ENCODE data around the gene GRIN1. TPM values are rescaled to one million over a fixed set of nuclear protein-coding genes. Genes with fewer than 3 reads are reported as not detected.

Gene GRIN1
- polyA plus RNA-seq, 2 of the 4 experiments (the other 2 are of a cell fraction), result 0.13 to 0.45 TPM

- ChIA-PET CTCF (interaction anchor here (0.9 to 2.9 kb wide), 5 partner anchors 22 to 124 kb away, joined by 3 to 15 read pairs (median 3); partner anchors contain the start of gene NPDC1), POLR2A (interaction anchor here (0.7 to 1.3 kb wide), 3 partner anchors 17 to 130 kb away, joined by 3 to 4 read pairs (median 3); no protein-coding TSS in a partner anchor)
- Histone ChIP-seq H3K9me3 (no peaks in the 10 kb centered on the region), H3K27ac (no peak overlapping the region), H3K4me1 (peaks cover 6% of the 10 kb centered on the region; the same call in 2 of the 3 replicates), H3K4me3 (no peak overlapping the region), H3K4me2 (no peak overlapping the region)
- peak in 1 of 2 experiments; percentile 31 for DNase-seq (ENCODE audit: low read depth in 1 of 2, low spot score in 1 of 2)
- TF ChIP-seq POLR2A (IDR thresholded peaks at IDR 0.05; ENCODE audit: low read length) (no peak), ZNF302 (CRISPR knock-in tag; IDR thresholded peaks at IDR 0.05) (no peak), NPAS2 (CRISPR knock-in tag; IDR thresholded peaks at IDR 0.05; ENCODE audit: borderline replicate concordance) (no peak), ELK1 (IDR thresholded peaks at IDR 0.05; ENCODE audit: low read depth, low read length) (no peak), PHF8 (IDR thresholded peaks at IDR 0.05; ENCODE audit: borderline replicate concordance, low read depth) (no peak), CEBPB (IDR thresholded peaks at IDR 0.05) (no peak), RAD21 (conservative IDR thresholded peaks at IDR 0.05 in 1 of 2, IDR thresholded peaks at IDR 0.05 in 1 of 2) (no peak)
- no peak for FAIRE-seq
- ATAC-seq, result no peak
- WGBS (ENCODE audit: missing lambda C conversion rate), result 98% methylated on average over 22 of the region's 42 CpGs
These were observed 26.2 kb upstream of the GRIN1 start for GRCh38 chr9:137112564-137113384.

DNA sequence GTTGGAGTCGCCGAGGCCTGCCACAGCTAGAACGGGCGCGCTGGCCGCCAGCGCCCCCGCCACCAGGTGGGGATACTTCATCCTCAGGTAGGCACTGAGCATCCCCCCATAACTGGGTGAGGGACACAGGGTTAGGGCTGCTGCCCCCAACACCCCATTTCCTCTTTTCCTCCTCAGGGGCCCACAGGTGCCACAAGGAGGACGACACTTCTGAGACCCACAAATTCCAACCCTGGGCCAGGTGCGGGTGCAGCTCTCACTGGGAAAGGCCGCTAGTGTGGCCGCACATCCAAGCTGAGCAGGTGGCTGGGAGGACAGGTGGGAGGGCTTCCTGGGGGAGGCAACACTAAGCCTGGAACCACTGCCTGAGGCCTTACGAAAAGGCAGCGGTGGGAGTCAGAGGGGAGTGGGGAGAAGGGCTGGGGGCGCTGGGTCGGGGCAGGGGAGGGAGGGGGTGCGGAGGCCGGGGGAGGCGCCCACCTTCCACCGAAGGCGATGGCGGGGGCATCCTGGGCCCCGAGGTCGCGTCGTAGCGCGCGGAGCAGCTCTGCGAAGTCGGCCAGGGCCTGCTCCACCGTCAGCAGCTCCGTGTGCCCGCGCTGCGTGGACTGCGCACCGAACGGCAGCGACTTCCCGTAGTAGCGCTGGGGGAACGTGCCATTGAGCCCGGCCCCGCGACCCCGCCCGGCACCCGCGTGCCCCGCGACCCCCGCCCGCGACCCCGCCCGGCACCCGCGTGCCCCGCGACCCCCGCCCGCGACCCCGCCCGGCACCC is 25.4 kb upstream of the GRIN1 start:
- Histone ChIP-seq H3K4me3 (peak overlapping the region; percentile 69; the same call in 2 of the 3 replicates), H3K4me2 (peak overlapping the region; percentile 100), H3K27ac (peak overlapping the region; percentile 96 to 97; a peak in 4 of 6 replicates), H3K9me3 (no peaks in the 10 kb centered on the region), H3K4me1 (peaks cover 6% of the 10 kb centered on the region; the same call in 2 of the 3 replicates)
- 93% methylated on average over 30 of the region's 66 CpGs for WGBS (ENCODE audit: missing lambda C conversion rate)
- no peak for TF ChIP-seq HOXB5 (CRISPR knock-in tag; IDR thresholded peaks at IDR 0.05)
- TF ChIP-seq ZFP36 (IDR thresholded peaks at IDR 0.05; ENCODE audit: borderline replicate concordance, partially characterized antibody), result peak; percentile 64
- CTCF ChIA-PET, result interaction anchor here (0.5 to 2.9 kb wide), 6 partner anchors 8 to 123 kb away, joined by 3 to 15 read pairs (median 3); partner anchors contain the start of gene NPDC1
- ATAC-seq (no peak), FAIRE-seq (no peak), DNase-seq (ENCODE audit: low read depth in 1 of 2, low spot score in 1 of 2) (peak in 1 of 2 experiments; percentile 25)
- POLR2A ChIA-PET, result interaction anchor here (0.7 to 1.3 kb wide), 4 partner anchors 16 to 129 kb away, joined by 3 to 4 read pairs (median 4); partner anchors contain the start of gene MAN1B1

GRCh38 chr9:137114220-137114612 is 24.7 kb upstream of the GRIN1 start:
- peak overlapping the region; percentile 69 for H3K4me3 ChIP-seq
- peak overlapping the region; percentile 100 for H3K4me2 ChIP-seq
- no peaks in the 10 kb centered on the region for H3K9me3 ChIP-seq
- H3K4me1 ChIP-seq, result peaks cover 6% of the 10 kb centered on the region; the same call in 2 of the 3 replicates
- CTCF ChIA-PET, result interaction anchor here (0.5 to 2.9 kb wide), 5 partner anchors 24 to 123 kb away, joined by 3 to 15 read pairs (median 3); partner anchors contain the start of gene SAPCD2
- no peak for FAIRE-seq
- POLR2A ChIA-PET, result interaction anchor here (1.3 to 1.4 kb wide), 2 partner anchors 28 to 126 kb away, joined by 6 to 7 read pairs; partner anchors contain the start of genes MAN1B1 and TUBB4B
- WGBS (ENCODE audit: missing lambda C conversion rate), result no CpG with 5 or more reads among the region's 45 CpGs
- peak overlapping the region; percentile 96 to 97 for H3K27ac ChIP-seq
- TF ChIP-seq BHLHE40 (IDR thresholded peaks at IDR 0.05; ENCODE audit: low read depth, low read length), result no peak
- ATAC-seq, result peak in 1 of 2 experiments; percentile 23; a peak in 2 of 6 replicates
- no peak for DNase-seq (ENCODE audit: low read depth in 1 of 2, low spot score in 1 of 2)

GRCh38 chr9:137114613-137115393 is 24.2 kb upstream of the GRIN1 start, which contains the start of gene DPP7:
TSS of gene DPP7 (minus strand) at chr9:137114733. CDS start at chr9:137114713, 20 bp downstream.
- CTCF ChIA-PET, result interaction anchor here (0.7 to 10.8 kb wide), 11 partner anchors 26 to 152 kb away, joined by 3 to 113 read pairs (median 3); partner anchors contain the start of genes CYSRT1, LRRC26, RNF208 and RNF224
- FAIRE-seq, result no peak
- H3K27ac ChIP-seq, result peak within 1 kb of the TSS; percentile 96 to 97
- POLR2A ChIA-PET, result interaction anchor here (0.8 to 1.4 kb wide), 4 partner anchors 15 to 126 kb away, joined by 3 to 7 read pairs (median 4); partner anchors contain the start of genes MAN1B1 and TUBB4B
- DNase-seq (ENCODE audit: low read depth in 1 of 2, low spot score in 1 of 2), result peak; percentile 59 to 76
- 12% methylated on average over 5 of the region's 70 CpGs for WGBS (ENCODE audit: missing lambda C conversion rate)
- H3K4me3 ChIP-seq, result peak within 1 kb of the TSS; percentile 69
- H3K4me2 ChIP-seq, result peak within 1 kb of the TSS; percentile 100
- peak; percentile 78 to 79 for ATAC-seq
- H3K4me1 ChIP-seq, result peaks cover 6% of the 10 kb centered on the region; the same call in 2 of the 3 replicates
- no peaks in the 10 kb centered on the region for H3K9me3 ChIP-seq
- no peak for TF ChIP-seq HOXA7 (CRISPR knock-in tag; IDR thresholded peaks at IDR 0.05)
- TF ChIP-seq RARB (CRISPR knock-in tag; IDR thresholded peaks at IDR 0.05), result no peak
- TF ChIP-seq RNF2 (IDR thresholded peaks at IDR 0.05; ENCODE audit: borderline replicate concordance, low read depth), result no peak
- TF ChIP-seq CBX2 (IDR thresholded peaks at IDR 0.05; ENCODE audit: borderline replicate concordance, low read depth), result no peak
- TF ChIP-seq FOSB (CRISPR knock-in tag; IDR thresholded peaks at IDR 0.05), result no peak
- TF ChIP-seq ESRRA (IDR thresholded peaks at IDR 0.05; ENCODE audit: borderline replicate concordance, low read length), result no peak
- peak; percentile 76 for TF ChIP-seq NPAS2 (CRISPR knock-in tag; IDR thresholded peaks at IDR 0.05; ENCODE audit: borderline replicate concordance)
- no peak for TF ChIP-seq EHF (CRISPR knock-in tag; IDR thresholded peaks at IDR 0.05)
- no peak for TF ChIP-seq ZSCAN20 (CRISPR knock-in tag; IDR thresholded peaks at IDR 0.05)
- peak; percentile 62; the same call in 2 of the 3 replicates for TF ChIP-seq BCL3 (IDR thresholded peaks at IDR 0.05)
- TF ChIP-seq, protein P1, sequence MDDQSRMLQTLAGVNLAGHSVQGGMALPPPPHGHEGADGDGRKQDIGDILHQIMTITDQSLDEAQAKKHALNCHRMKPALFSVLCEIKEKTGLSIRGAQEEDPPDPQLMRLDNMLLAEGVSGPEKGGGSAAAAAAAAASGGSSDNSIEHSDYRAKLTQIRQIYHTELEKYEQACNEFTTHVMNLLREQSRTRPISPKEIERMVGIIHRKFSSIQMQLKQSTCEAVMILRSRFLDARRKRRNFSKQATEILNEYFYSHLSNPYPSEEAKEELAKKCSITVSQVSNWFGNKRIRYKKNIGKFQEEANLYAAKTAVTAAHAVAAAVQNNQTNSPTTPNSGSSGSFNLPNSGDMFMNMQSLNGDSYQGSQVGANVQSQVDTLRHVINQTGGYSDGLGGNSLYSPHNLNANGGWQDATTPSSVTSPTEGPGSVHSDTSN (IDR thresholded peaks at IDR 0.05), result peak; percentile 14; the same call in 1 of the 2 replicates
